Measurements from ENCODE around the gene COL11A2. TPM values are rescaled to one million over a fixed set of nuclear protein-coding genes. Genes with fewer than 3 reads are reported as not detected.
A peak's percentile ranks its signal among the peaks of the same experiment; 100 is the strongest.
"Not testable (repeated sequence)": the region's sequence is repeated elsewhere in the genome, so short reads cannot be mapped to it uniquely, and the experiment has no call there.

The COL11A2 gene
- 0.31 and 0.47 TPM in 2 replicates for total RNA-seq (2014; rRNA removed; shearing (Covaris generic))

- no peak for DNase-seq (ENCODE audit: low spot score)
These were observed at the start of gene COL11A2 for GRCh38 chr6:33192105-33192646. Gene COL11A2, minus strand, starts transcription at chr6:33192467. Its CDS starts 227 bp downstream, at chr6:33192240.

GRCh38 chr6:33241968-33242367, 49.7 kb upstream of the COL11A2 start:
- DNase-seq (ENCODE audit: low spot score), result no peak

GRCh38 chr6:33237741-33238140, 45.5 kb upstream of the COL11A2 start:
- no peak for DNase-seq (ENCODE audit: low spot score)

GRCh38 chr6:33236852-33237251, 44.6 kb upstream of the COL11A2 start:
- DNase-seq (ENCODE audit: low spot score), result no peak

- DNase-seq (ENCODE audit: low spot score), result no peak
These were observed 44.1 kb upstream of the COL11A2 start for GRCh38 chr6:33236328-33236727.

GRCh38 chr6:33235221-33235634, 43.0 kb upstream of the COL11A2 start:
- DNase-seq (ENCODE audit: low spot score), result no peak

GRCh38 chr6:33226503-33227120, 34.3 kb upstream of the COL11A2 start:
- not testable (repeated sequence) for DNase-seq (ENCODE audit: low spot score)

GRCh38 chr6:33217681-33218080, 25.4 kb upstream of the COL11A2 start:
- no peak for DNase-seq (ENCODE audit: low spot score)

GRCh38 chr6:33217246-33217645, 25.0 kb upstream of the COL11A2 start:
- no peak for DNase-seq (ENCODE audit: low spot score)

- DNase-seq (ENCODE audit: low spot score), result no peak
These were observed 23.9 kb upstream of the COL11A2 start for GRCh38 chr6:33216117-33216649.

GRCh38 chr6:33215271-33216116, 23.2 kb upstream of the COL11A2 start:
- DNase-seq (ENCODE audit: low spot score), result no peak

GRCh38 chr6:33213989-33214335, 21.7 kb upstream of the COL11A2 start:
- no peak for DNase-seq (ENCODE audit: low spot score)

GRCh38 chr6:33213166-33213988, 21.1 kb upstream of the COL11A2 start:
- no peak for DNase-seq (ENCODE audit: low spot score)

GRCh38 chr6:33212857-33213165, 20.5 kb upstream of the COL11A2 start:
- no peak for DNase-seq (ENCODE audit: low spot score)

- DNase-seq (ENCODE audit: low spot score), result no peak
These were observed 19.6 kb upstream of the COL11A2 start for GRCh38 chr6:33211666-33212422.

GRCh38 chr6:33211136-33211535, 18.9 kb upstream of the COL11A2 start:
- DNase-seq (ENCODE audit: low spot score), result no peak

GRCh38 chr6:33209856-33210255, 17.6 kb upstream of the COL11A2 start:
- DNase-seq (ENCODE audit: low spot score), result no peak

GRCh38 chr6:33208091-33208967, 16.1 kb upstream of the COL11A2 start, which contains the start of gene RING1:
Gene RING1, plus strand, starts transcription at chr6:33208500. Its CDS starts 323 bp downstream, at chr6:33208823.
- DNase-seq (ENCODE audit: low spot score), result peak; percentile 73

- peak; percentile 62 for DNase-seq (ENCODE audit: low spot score)
These were observed 15.4 kb upstream of the COL11A2 start for GRCh38 chr6:33207552-33208090.

All from HT-29 (cell line).